Stimulated activated CD8-positive, alpha-beta memory T cell treated with anti-CD3 and anti-CD28 coated beads, Interleukin-15, amount 100 ng/mL, for 48 hours (primary cell): ENCODE measurements around the gene TPD52L1.
"Not testable (repeated sequence)": the region's sequence is repeated elsewhere in the genome, so short reads cannot be mapped to it uniquely, and the experiment has no call there.

Source experiments
- DNase-seq, 2 donors: peaks; one replicate each; pipeline ENCODE4 v3.0.0-alpha.2; 2020; ENCODE audit warnings: low read depth in 2 of 2

TPD52L1 gene

GRCh38 chr6:125271486-125272159, 118.0 kb downstream of the TPD52L1 start:
- no peak for DNase-seq

GRCh38 chr6:125273251-125273650, 119.7 kb downstream of the TPD52L1 start:
- no peak for DNase-seq

- no peak for DNase-seq
These were observed 120.4 kb downstream of the TPD52L1 start for GRCh38 chr6:125273965-125274364.

- no peak for DNase-seq
These were observed 121.4 kb downstream of the TPD52L1 start for GRCh38 chr6:125274935-125275334.

GRCh38 chr6:125275779-125276178, 122.2 kb downstream of the TPD52L1 start:
- no peak for DNase-seq

GRCh38 chr6:125277838-125278237, 124.3 kb downstream of the TPD52L1 start:
- no peak for DNase-seq

- DNase-seq = no peak
These were observed 126.4 kb downstream of the TPD52L1 start for GRCh38 chr6:125279961-125280360.

- not testable (repeated sequence) for DNase-seq
These were observed 126.9 kb downstream of the TPD52L1 start for GRCh38 chr6:125280370-125281035.

- not testable (repeated sequence) for DNase-seq
These were observed 128.9 kb downstream of the TPD52L1 start for GRCh38 chr6:125282470-125282869.

GRCh38 chr6:125285353-125285752, 131.8 kb downstream of the TPD52L1 start:
- DNase-seq = no peak

- no peak for DNase-seq
These were observed 132.4 kb downstream of the TPD52L1 start for GRCh38 chr6:125285936-125286335.

GRCh38 chr6:125287718-125288117, 134.1 kb downstream of the TPD52L1 start:
- no peak for DNase-seq

GRCh38 chr6:125293587-125293986, 140.0 kb downstream of the TPD52L1 start:
- no peak for DNase-seq

- no peak for DNase-seq
These were observed 140.5 kb downstream of the TPD52L1 start for GRCh38 chr6:125294036-125294435.

GRCh38 chr6:125294925-125295324, 141.4 kb downstream of the TPD52L1 start:
- no peak for DNase-seq

GRCh38 chr6:125296471-125296870, 142.9 kb downstream of the TPD52L1 start:
- no peak for DNase-seq

GRCh38 chr6:125299257-125299656, 145.7 kb downstream of the TPD52L1 start:
- no peak for DNase-seq

- DNase-seq = no peak
These were observed 147.4 kb downstream of the TPD52L1 start for GRCh38 chr6:125300992-125301434.

GRCh38 chr6:125301435-125302391, 148.1 kb downstream of the TPD52L1 start, which contains the start of gene HDDC2:
Gene HDDC2 (minus strand): TSS chr6:125301967. CDS start chr6:125301932, 35 bp downstream.
- peak in 1 of 2 donors; percentile 35 for DNase-seq

GRCh38 chr6:125302840-125303511, 149.4 kb downstream of the TPD52L1 start:
- DNase-seq = no peak

- no peak for DNase-seq
These were observed 149.9 kb downstream of the TPD52L1 start for GRCh38 chr6:125303512-125303854.
